Lung microvascular endothelial cell (primary cell): ENCODE data around the gene SLC25A21. TPM values are rescaled to one million over a fixed set of nuclear protein-coding genes. Genes with fewer than 3 reads are reported as not detected.
A peak's percentile ranks its signal among the peaks of the same experiment; 100 is the strongest.

Source experiments
- DNase-seq, 2 donors: peaks; one replicate each; pipeline versions ENCODE4 v3.0.0 to v3.0.0-alpha.2; 2010; ENCODE audit warnings: low read depth in 2 of 2
- total RNA-seq: library from RNA; depleted of rRNA; stranded (reverse); fragments of >200 nt; gene quantifications from 2 replicates; pipeline ENCODE4 v1.2.1, GENCODE V29; 2014

Gene SLC25A21
- total RNA-seq, 1 donor from 2014 or later, result 0.20 TPM

DNA sequence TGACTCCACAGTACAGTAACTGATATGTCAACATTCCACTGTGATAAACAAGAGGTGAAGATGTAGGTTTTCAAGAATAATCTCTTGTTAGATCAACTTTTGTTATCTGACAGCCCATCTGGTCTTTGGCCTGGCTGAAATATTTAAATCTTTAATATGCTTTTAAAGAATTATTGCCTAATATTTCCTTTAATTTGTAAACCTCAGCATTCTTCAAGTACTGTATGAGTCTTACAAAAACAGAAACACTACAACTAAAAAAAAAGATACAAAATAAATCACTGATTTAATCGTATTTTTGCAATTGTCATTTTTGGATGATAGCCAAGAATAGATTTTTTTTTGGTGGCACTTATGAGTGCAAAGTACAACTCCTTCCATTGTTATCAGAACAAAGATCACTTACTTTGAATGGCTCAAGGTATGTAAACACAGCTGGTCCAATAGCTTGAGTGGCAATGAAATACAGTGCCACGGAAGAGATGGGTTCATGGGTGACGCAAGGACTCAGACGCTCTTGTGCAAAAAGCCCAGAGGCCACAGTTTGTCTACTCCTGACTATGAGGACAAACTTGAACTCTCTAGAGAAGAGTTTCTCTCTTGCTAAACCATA lies 401.3 kb downstream of the SLC25A21 start:
- no peak for DNase-seq

GRCh38 chr14:36768638-36769337 lies 403.6 kb downstream of the SLC25A21 start:
- no peak for DNase-seq

DNA sequence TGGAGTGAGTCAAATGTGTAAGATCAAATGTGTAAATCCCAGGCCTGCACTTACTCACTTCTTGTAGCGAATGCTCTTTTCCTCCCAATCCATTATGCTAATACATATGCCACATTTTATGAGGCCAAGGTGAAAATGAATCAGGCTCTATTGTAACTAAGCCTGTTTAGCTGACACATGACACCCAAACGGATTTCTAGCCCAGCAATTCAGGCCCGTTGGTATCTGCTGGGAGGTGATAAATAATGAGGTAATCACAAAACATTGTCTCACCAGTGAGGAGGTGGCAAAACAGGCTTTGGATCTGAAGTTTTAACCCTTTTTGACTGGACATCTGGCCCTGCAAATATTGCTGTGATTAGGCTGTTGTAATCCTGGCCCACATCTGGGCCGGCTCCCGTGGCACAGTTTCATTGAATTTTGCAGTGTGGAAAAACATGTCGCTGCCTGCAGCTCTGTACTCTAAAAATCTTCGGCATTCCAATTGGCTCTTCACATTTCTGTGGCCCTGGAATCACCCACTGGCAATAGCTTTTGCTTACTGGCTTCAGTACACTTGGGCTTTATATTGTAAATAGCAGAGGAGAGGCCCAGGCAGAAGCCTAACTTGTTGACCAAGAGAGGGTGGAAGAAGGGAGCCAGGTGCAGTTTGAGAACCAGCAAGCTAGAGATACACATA lies 404.7 kb downstream of the SLC25A21 start:
- no peak for DNase-seq

DNA sequence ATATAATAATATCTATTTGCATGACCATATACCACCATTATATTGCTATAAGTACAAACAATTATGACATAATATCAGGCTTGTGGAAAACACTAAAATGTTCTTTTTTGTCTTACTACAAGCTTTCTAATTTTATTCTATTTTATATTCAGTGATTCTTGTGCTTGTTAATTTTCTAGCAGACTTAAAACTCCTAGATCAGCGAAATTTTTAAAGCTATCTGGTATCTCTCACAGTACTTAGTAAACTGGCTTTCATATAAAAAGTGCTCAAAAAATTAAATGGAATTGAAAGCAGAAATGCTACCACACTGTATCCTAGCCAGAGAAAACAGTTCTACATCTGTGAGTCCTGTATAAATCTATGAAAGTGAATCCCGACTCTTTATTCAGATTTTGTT lies 405.4 kb downstream of the SLC25A21 start:
- no peak for DNase-seq

DNA sequence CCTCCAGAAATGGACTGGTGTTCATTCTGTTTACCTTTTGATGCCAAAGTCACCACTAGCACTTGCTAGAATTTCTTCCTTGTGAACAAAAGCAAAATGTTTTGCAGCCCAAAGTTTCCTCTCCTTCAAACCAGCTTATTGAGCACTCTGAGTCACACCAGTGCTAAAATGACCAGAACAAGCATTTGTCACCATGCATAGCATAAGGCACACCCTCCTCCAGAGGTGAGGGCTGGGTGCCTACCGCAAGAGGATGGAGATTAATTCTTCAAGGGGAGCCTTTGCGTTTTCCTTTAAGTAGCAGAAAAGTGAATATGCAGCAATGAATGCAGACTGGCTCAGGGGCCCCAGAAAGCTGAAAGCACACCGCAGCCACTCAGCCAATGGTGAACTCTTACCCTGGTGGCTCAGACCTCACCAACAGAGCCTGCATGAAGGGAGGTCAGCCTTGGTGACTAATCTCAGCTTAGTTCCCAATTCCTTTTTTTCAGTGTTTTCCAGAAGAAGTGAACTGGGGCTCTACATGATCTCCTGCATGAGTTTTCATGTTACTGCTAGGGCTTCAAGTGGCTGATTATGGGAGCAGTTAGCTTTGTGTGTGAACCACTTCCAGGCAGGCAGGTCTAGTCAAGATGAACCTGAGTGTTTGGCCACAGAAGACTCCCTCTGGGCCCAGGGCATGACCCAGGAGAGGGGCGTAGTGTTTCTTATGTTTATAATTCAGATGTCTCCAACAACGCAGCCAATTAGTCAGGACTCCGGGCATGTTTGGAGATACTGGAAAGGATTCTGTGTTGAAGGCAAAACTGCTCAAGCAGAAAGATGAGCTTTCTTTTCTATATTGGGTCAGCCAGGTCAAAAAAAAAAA lies 414.4 kb downstream of the SLC25A21 start:
- no peak for DNase-seq

DNA sequence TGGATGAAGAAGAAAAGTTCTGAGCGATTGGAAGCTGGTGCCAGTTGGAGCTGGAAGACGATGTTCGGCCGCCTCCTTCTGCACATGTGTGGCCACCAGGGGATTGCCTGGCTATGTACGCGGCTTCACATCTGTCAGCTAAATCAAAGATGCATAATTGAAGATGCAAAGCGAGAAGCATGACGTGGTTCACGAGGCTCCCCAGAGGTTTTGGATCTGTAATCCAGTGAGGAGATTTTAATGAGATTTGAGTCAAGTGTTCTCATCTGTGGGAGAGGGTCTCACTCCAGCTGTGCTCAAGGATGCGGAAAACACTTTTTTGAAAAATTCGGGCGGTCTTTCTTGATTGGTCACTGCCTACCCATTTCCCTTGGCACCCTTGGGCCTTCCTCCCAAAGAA lies 416.2 kb downstream of the SLC25A21 start:
- no peak for DNase-seq

- DNase-seq, result no peak
These were observed 416.6 kb downstream of the SLC25A21 start for GRCh38 chr14:36755756-36756155.

DNA sequence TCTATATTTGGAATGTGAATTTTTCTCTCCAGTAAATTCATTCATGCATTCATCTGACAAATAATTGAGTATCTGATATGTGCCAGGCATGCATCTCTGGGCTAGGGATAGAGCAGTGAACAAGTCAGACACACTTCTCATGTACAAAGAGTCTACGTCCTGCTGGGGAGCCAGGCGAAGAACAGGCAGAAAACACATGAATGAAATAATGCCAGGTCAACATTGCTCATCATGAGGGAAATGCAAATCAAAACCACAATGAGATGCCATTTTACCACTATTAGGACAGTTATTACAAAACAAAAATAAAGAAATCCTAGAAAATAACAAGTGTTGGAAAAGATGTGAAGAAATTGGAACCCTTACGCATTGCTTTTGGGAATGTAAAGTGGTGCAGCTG lies 420.5 kb downstream of the SLC25A21 start:
- no peak for DNase-seq

DNA sequence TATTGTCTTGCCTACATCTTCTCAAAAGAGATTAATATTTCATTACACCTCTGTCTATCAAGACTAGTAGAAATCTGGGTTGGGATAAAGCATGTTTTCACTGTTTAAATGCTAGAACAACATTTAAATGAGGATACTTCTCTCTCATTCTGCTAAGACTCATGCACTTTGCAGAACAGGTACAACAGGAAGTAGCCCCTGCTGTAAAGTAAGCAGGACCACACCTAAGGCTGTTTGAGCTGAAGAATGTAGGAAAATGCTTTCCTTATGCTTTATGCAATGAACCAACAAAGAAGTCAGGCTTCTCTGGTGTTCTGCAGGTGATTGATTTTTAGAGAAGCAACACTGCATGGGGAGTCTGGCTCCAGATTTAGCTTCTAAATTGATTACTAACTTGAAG lies 421.3 kb downstream of the SLC25A21 start:
- no peak for DNase-seq

GRCh38 chr14:36750244-36750643 lies 422.2 kb downstream of the SLC25A21 start:
- DNase-seq, result no peak

- DNase-seq, result no peak
These were observed 423.7 kb downstream of the SLC25A21 start for GRCh38 chr14:36748610-36749213.

DNA sequence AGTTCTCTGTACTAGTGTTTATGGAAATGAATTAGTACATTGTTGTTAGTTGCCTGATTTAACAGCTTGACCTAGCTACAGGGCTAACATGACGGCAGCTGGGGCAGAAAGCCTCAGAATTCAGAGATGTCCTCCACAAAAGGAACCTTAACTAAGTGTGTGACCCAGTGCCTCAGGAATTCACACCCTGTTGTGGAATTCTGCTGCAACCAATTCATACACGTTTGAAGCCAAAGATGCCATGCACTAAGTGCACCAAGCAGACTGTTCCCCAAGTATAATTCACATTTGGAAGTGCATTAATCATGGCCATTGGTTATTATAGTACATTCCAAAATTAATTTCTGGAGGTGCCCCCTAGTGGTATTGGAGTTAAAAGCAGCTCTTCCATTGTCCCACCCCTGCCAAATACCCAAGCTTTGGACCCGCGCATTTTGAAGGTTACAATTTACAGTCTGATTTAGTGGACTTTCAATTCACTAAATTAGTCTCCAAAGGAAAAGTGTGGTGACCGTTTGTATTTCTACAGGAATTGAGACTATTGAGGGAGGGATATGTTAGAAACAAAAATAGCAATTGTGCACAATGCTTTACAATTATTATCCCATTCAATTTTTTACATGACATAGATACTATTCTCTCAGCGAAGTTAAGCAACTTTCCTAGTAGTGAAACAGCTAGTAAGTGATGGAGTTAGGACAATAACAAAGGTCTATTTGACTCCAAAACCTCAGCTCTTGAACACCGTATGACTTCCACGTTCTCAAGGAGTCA lies 424.8 kb downstream of the SLC25A21 start:
- peak in 1 of 2 donors; percentile 9 for DNase-seq

- DNase-seq, result no peak
These were observed 425.5 kb downstream of the SLC25A21 start for GRCh38 chr14:36746872-36747271.

GRCh38 chr14:36741858-36742257 lies 430.5 kb downstream of the SLC25A21 start:
- no peak for DNase-seq

DNA sequence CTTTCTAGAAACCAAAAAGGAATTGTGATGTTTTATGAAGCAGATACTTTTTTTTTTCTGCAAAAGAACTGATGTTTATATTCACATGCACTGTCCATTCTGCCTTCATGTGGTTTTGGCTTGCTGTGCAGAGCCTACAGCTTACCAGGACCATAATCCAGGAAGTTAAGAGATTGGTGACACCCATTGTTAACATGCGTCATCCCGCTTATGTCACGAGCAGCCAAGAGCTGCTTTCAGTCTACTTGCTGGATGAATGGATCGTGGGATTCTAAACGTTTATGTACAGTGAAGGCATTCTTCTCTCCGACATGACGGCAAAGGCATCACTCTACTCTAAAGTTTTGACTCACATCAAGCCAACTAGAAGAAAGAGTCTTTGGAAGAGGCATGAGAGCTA lies 434.1 kb downstream of the SLC25A21 start:
- no peak for DNase-seq

DNA sequence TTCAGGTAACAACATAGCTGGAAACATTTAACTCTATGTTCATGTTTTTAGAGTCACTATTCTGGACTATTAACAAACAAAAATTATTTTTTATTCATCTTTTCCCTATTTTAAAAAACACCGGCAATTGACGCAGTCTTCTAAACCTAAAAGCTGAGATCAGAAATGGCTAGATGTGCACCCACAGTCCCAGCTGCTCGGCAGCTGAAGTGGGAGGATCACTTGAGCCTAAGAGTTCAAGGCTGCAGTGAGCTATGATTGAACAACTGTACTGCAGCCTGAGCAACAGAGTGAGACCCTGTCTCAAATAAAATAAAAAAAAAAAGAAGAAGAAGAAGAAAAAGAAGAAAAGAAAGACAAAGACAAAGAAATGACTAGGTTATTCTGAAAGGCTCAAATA lies 446.3 kb downstream of the SLC25A21 start:
- DNase-seq, result no peak

GRCh38 chr14:36724162-36724561 lies 448.2 kb downstream of the SLC25A21 start:
- DNase-seq, result no peak

- no peak for DNase-seq
These were observed 448.9 kb downstream of the SLC25A21 start for GRCh38 chr14:36723530-36723929.

GRCh38 chr14:36721877-36722276 lies 450.5 kb downstream of the SLC25A21 start:
- no peak for DNase-seq

DNA sequence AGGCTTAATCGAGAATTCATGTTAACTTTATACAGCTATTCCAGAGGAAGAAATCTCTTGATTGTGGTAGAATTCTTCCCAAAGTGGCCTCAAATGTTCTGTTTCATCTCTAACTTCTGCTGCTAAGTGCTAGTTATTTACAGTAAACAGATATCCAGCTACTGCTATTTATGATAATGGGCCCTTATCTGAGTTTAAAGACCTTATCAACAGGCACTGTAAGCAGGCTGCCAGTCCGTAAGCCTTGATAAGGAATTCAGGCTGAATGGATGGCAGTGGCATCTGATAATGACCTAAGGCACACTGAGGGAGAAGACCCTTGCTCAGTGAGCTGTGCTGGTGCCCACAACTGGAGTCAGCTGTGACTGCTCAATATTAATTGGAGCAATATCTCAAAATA lies 451.7 kb downstream of the SLC25A21 start:
- no peak for DNase-seq

DNA sequence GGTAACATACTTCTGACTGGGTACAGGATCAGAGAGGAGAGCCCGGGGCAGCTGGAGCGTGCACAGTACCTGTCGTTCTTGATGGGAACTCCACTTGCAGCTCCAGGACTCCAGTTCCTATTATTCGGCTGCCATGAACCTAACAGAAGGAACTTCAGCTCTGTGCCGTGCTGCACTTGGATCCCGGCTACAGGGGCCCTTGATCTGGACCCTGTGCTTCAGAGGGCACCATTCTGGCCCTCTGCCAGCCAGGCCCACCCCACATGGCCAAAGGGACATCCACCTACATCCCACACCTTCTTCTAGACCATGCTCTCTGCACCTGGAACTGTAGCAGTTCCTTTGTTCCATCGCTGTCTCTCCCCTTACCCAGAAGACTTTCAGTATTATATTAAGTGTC lies 452.6 kb downstream of the SLC25A21 start:
- no peak for DNase-seq
